Endothelial cell of umbilical vein (primary cell): ENCODE results near the gene INO80B. TPM values are rescaled to one million over a fixed set of nuclear protein-coding genes. Genes with fewer than 3 reads are reported as not detected.

Source experiments
- BruUV-seq: library from RNA; stranded (reverse); fragments of 400-500 nt; replicated peaks from 2 replicates; lab custom pipeline; 2021; lab: Mats Ljungman, UMichigan
- CTCF ChIA-PET: fragments of 300-600, 350-600 bp; sonication (Branson Sonifier 250); formaldehyde crosslinking; loops from one replicate; lab custom pipeline; 2021; ENCODE audit warnings: antibody characterized with exemption, inconsistent platforms; lab: Charles Lee
- POLR2A ChIA-PET: fragments of 300-600, 350-600 bp; sonication (Branson Sonifier 250); formaldehyde crosslinking; loops from one replicate; lab custom pipeline; 2021; ENCODE audit warnings: antibody characterized with exemption, inconsistent platforms; lab: Charles Lee
- DNase-seq: peaks from one replicate; pipeline ENCODE4 v3.0.0-alpha.2; 2011; ENCODE audit warnings: low read depth, low spot score
- FAIRE-seq: peaks from 2 replicates; lab custom pipeline; 2011; peaks lifted over from hg19 to GRCh38; lab: Jason Lieb, UNC
- H2AFZ ChIP-seq: 2 replicates; pipeline ENCODE4 v1.6.0; 2012; ENCODE audit warnings: low read depth, low read length, control low read depth, inconsistent platforms
- H3K27ac ChIP-seq: 2 replicates; pipeline ENCODE4 v1.5.1; 2011; ENCODE audit warnings: low read depth, mild to moderate bottlenecking, control low read depth, low read length, moderate library complexity; ENCODE audit not compliant: insufficient read depth
- H3K27me3 ChIP-seq, 2 experiments: 2 replicates each; pipeline versions ENCODE4 v1.6.0 to v1.6.1; 2011; ENCODE audit warnings: low read length in 2 of 2, mixed read lengths in 1 of 2; ENCODE audit not compliant: control insufficient read depth in 2 of 2, insufficient read depth in 2 of 2
- H3K36me3 ChIP-seq, 2 experiments: 2 replicates in 1 of 2; 3 replicates in 1 of 2; pipeline ENCODE4 v1.5.1; 2011; ENCODE audit warnings: low read length in 2 of 2, mild to moderate bottlenecking in 1 of 2, moderate library complexity in 1 of 2; ENCODE audit not compliant: control insufficient read depth in 2 of 2, insufficient read depth in 2 of 2; ENCODE audit errors: extremely low read depth in 1 of 2
- H3K4me1 ChIP-seq: 3 replicates; pipeline ENCODE4 v1.5.1; 2011; ENCODE audit warnings: mild to moderate bottlenecking, low read length; ENCODE audit not compliant: control insufficient read depth, insufficient read depth; ENCODE audit errors: extremely low read depth
- H3K4me2 ChIP-seq: 2 replicates; pipeline ENCODE4 v1.6.1; 2011; ENCODE audit warnings: low read length, control low read depth, mixed read lengths; ENCODE audit not compliant: insufficient read depth
- H3K4me3 ChIP-seq, 3 experiments: fragments of 200-600 bp in 1 of 3; sonication (generic), shearing (Covaris generic) in 1 of 3; replicated peaks in 1 of 3; 2 replicates each; pipeline ENCODE4 v1.5.1; 2011 to 2016; ENCODE audit warnings: control low read depth in 3 of 3, low read length in 3 of 3, mild to moderate bottlenecking in 2 of 3, inconsistent platforms in 1 of 3, low read depth in 1 of 3, moderate library complexity in 1 of 3; ENCODE audit not compliant: insufficient read depth in 1 of 3
- H3K79me2 ChIP-seq: 2 replicates; pipeline ENCODE4 v1.6.0; 2012; ENCODE audit warnings: low read length, inconsistent platforms; ENCODE audit not compliant: control insufficient read depth, insufficient read depth
- H3K9ac ChIP-seq: replicated peaks from 2 replicates; pipeline ENCODE3; 2011; ENCODE audit warnings: low read length, control low read depth; ENCODE audit not compliant: insufficient read depth; ENCODE audit errors: extremely low read depth
- H3K9me1 ChIP-seq: replicated peaks from 3 replicates; pipeline ENCODE4 v1.6.0; 2011; ENCODE audit warnings: mild to moderate bottlenecking, low read length; ENCODE audit not compliant: control insufficient read depth, insufficient read depth; ENCODE audit errors: extremely low read depth
- H3K9me3 ChIP-seq: replicated peaks from 2 replicates; pipeline ENCODE4 v1.5.1; 2012; ENCODE audit warnings: low read length, inconsistent platforms; ENCODE audit not compliant: control insufficient read depth, insufficient read depth
- H4K20me1 ChIP-seq: replicated peaks from 2 replicates; pipeline ENCODE3; 2011; ENCODE audit warnings: mild to moderate bottlenecking, low read length; ENCODE audit not compliant: control insufficient read depth, insufficient read depth; ENCODE audit errors: extremely low read depth
- CTCF ChIP-seq, 2 donors: IDR thresholded peaks; 1 replicate in 1 of 2; 2 replicates in 1 of 2; pipeline ENCODE4 v1.5.1; 2011; ENCODE audit warnings: low read length in 2 of 2, mild to moderate bottlenecking in 2 of 2, moderate library complexity in 2 of 2, control low read depth in 1 of 2, inconsistent platforms in 1 of 2, low read depth in 1 of 2; ENCODE audit not compliant: insufficient read depth in 1 of 2; ENCODE audit errors: extremely low read depth in 1 of 2
- EZH2 ChIP-seq: IDR thresholded peaks from 2 replicates; pipeline ENCODE4 v1.6.1; 2012; ENCODE audit warnings: borderline replicate concordance, low read depth, mild to moderate bottlenecking, moderate library complexity, low read length, inconsistent platforms; ENCODE audit not compliant: severe bottlenecking
- JUN ChIP-seq: IDR thresholded peaks from 2 replicates; pipeline ENCODE4 v1.6.1; 2011; ENCODE audit warnings: borderline replicate concordance, low read depth; ENCODE audit not compliant: insufficient read length, insufficient read depth
- POLR2AphosphoS5 ChIP-seq: IDR thresholded peaks from 2 replicates; pipeline ENCODE4 v1.6.1; 2012; ENCODE audit warnings: low read depth, mild to moderate bottlenecking, control low read depth, low read length, moderate library complexity; ENCODE audit not compliant: insufficient read depth
- dilution Hi-C: fragments of 300-500 bp; cut with MboI; formaldehyde crosslinking; loops from one replicate; pipeline ENCODE4 v1.15.0; 2019; ENCODE audit warnings: low sequenced_read_pairs; ENCODE audit not compliant: extremely low pct_ligation_motif_present
- intact Hi-C: fragments of 100-400 bp; cut with micrococcal nuclease; formaldehyde crosslinking; loops from one replicate; pipeline ENCODE4 v1.10.0; 2022
- polyA plus RNA-seq, 4 experiments: library from polyadenylated mRNA; depleted of rRNA in 3 of 4; stranded (reverse) in 3 of 4; unstranded in 1 of 4; fragments of >200 nt; gene quantifications; 2 replicates each; pipeline versions ENCODE4 v1.2.1 to v1.2.3, GENCODE V29; 2011 to 2012; ENCODE audit warnings: missing spikeins in 1 of 4
- total RNA-seq: library from RNA; stranded (reverse); gene quantifications from 2 replicates; pipeline ENCODE4 v1.2.3, GENCODE V29; 2021
- TF ChIP-seq, protein P1 (sequence below): IDR thresholded peaks from 2 replicates; pipeline ENCODE4 v1.6.1; 2011; ENCODE audit not compliant: insufficient read depth, insufficient read length

The INO80B gene
- total and polyA plus RNA-seq, 2 donors (not counting 3 experiments of a cell fraction or from before 2014, with no cell fraction given), result 15.1 to 24.2 TPM

- ChIA-PET POLR2A (interaction anchor here (0.6 to 1.3 kb wide), 5 partner anchors 18 to 73 kb away, joined by 3 to 5 read pairs (median 4); partner anchors contain the start of gene HTRA2), CTCF (interaction anchor here (1.2 to 2.3 kb wide), 5 partner anchors 11 to 75 kb away, joined by 3 to 7 read pairs (median 4); partner anchors contain the start of gene LBX2)
- dilution Hi-C loops, result no loop called here
- H3K9me1 ChIP-seq, result no peaks in the 10 kb centered on the region
- DNase-seq (no peak), FAIRE-seq (no peak)
- TF ChIP-seq POLR2AphosphoS5 (no peak), CTCF (IDR thresholded peaks at IDR 0.05; ENCODE audit: extremely low read depth in 1 of 2, insufficient read depth in 1 of 2, low read depth in 1 of 2, low read length in 2 of 2) (no peak), JUN (no peak), EZH2 (no peak)
- TF ChIP-seq, protein P1, sequence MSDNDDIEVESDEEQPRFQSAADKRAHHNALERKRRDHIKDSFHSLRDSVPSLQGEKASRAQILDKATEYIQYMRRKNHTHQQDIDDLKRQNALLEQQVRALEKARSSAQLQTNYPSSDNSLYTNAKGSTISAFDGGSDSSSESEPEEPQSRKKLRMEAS, result no peak
- H3K36me3 ChIP-seq, result peaks cover 0 to 8% of the 10 kb centered on the region in 2 experiments
- intact Hi-C loops, result loop anchor here (1.0 kb wide), 2 partner anchors 25 to 72 kb away; partner anchors contain the start of genes AUP1, CCDC142 and HTRA2
- H2AFZ ChIP-seq, result peak overlapping the region; percentile 77
- no peaks in the 10 kb centered on the region for H4K20me1 ChIP-seq
- peak overlapping the region; percentile 83 for H3K4me2 ChIP-seq
- peak overlapping the region; percentile 59 to 78 (median 77) for H3K4me3 ChIP-seq
- H3K9ac ChIP-seq, result peak overlapping the region; percentile 58
- H3K4me1 ChIP-seq, result peaks cover 22% of the 10 kb centered on the region
- BruUV-seq, result no TSS peak
- peaks cover 0 to 4% of the 10 kb centered on the region in 2 experiments for H3K27me3 ChIP-seq
- peak overlapping the region; percentile 51 for H3K27ac ChIP-seq
- no peaks in the 10 kb centered on the region for H3K9me3 ChIP-seq
- peaks cover 2% of the 10 kb centered on the region for H3K79me2 ChIP-seq
These were observed 2.8 kb downstream of the INO80B start for GRCh38 chr2:74457549-74458131.
